Neural cell (in vitro differentiated cells): ENCODE results near the gene CHST11. TPM values are rescaled to one million over a fixed set of nuclear protein-coding genes. Genes with fewer than 3 reads are reported as not detected.

Experiments
- H2AFZ ChIP-seq: fragments of 200-600, 300-800 bp; sonication (generic), shearing (Covaris generic); 2 replicates; pipeline ENCODE4 v1.6.0; 2014; ENCODE audit warnings: low read depth, mild to moderate bottlenecking, antibody characterized with exemption, low read length, moderate library complexity
- H3F3A ChIP-seq: fragments of 200-600 bp; shearing (Covaris generic); 2 replicates; pipeline ENCODE4 v1.6.1; 2016; ENCODE audit warnings: mild to moderate bottlenecking, moderate library complexity, mixed read lengths, antibody characterized with exemption, low read length; ENCODE audit not compliant: insufficient read depth, poor library complexity, severe bottlenecking
- H3K27ac ChIP-seq: fragments of 200-600, 300-800 bp; sonication (generic), shearing (Covaris generic); 2 replicates; pipeline ENCODE4 v1.5.1; 2014; ENCODE audit warnings: mild to moderate bottlenecking, low read length, moderate library complexity
- H3K27me3 ChIP-seq: fragments of 300-800, 200-600 bp; sonication (generic), shearing (Covaris generic); 2 replicates; pipeline ENCODE4 v1.6.0; 2014; ENCODE audit warnings: mild to moderate bottlenecking, low read depth, low read length, moderate library complexity; ENCODE audit not compliant: insufficient read depth
- H3K36me3 ChIP-seq: fragments of 300-800, 200-600 bp; sonication (generic), shearing (Covaris generic); 2 replicates; pipeline ENCODE4 v1.5.1; 2014; ENCODE audit warnings: mild to moderate bottlenecking, antibody characterized with exemption, low read length, moderate library complexity; ENCODE audit not compliant: insufficient read depth
- H3K4me2 ChIP-seq: fragments of 300-800, 200-600 bp; sonication (generic), shearing (Covaris generic); 2 replicates; pipeline ENCODE4 v1.6.0; 2014; ENCODE audit warnings: mild to moderate bottlenecking, low read length
- H3K4me3 ChIP-seq: fragments of 300-800, 200-600 bp; sonication (generic), shearing (Covaris generic); 2 replicates; pipeline ENCODE4 v1.5.1; 2014; ENCODE audit warnings: mild to moderate bottlenecking, low read length, moderate library complexity
- H3K79me2 ChIP-seq: fragments of 200-600 bp; shearing (Covaris generic); replicated peaks from 2 replicates; pipeline ENCODE4 v1.6.0; 2014; ENCODE audit warnings: mild to moderate bottlenecking, low read length, moderate library complexity; ENCODE audit not compliant: insufficient read depth
- H3K9ac ChIP-seq: fragments of 300-800, 200-600 bp; sonication (generic), shearing (Covaris generic); 2 replicates; pipeline ENCODE4 v1.6.1; 2016; ENCODE audit warnings: mild to moderate bottlenecking, low read length, mixed read lengths
- H3K9me2 ChIP-seq: fragments of 200-600 bp; shearing (Covaris generic); 2 replicates; pipeline ENCODE4 v1.6.1; 2016; ENCODE audit warnings: mild to moderate bottlenecking, low read length, mixed read lengths; ENCODE audit not compliant: insufficient read depth
- H3K9me3 ChIP-seq: fragments of 200-600, 300-800 bp; sonication (generic), shearing (Covaris generic); 2 replicates; pipeline ENCODE4 v1.6.1; 2016; ENCODE audit warnings: mild to moderate bottlenecking, mixed run types, low read length, moderate library complexity, mixed read lengths
- H4K20me1 ChIP-seq: fragments of 200-600 bp; shearing (Covaris generic); 2 replicates; pipeline ENCODE4 v1.6.1; 2016; ENCODE audit warnings: mild to moderate bottlenecking, mixed run types; ENCODE audit not compliant: insufficient read depth
- CTCF ChIP-seq: fragments of 450-650 bp; IDR thresholded peaks from 2 replicates; pipeline ENCODE4 v1.5.1; 2014; ENCODE audit warnings: antibody characterized with exemption, mild to moderate bottlenecking, moderate library complexity; ENCODE audit not compliant: poor library complexity, severe bottlenecking
- EP300 ChIP-seq: fragments of 450-650 bp; conservative IDR thresholded peaks from 2 replicates; pipeline ENCODE4 v1.6.1; 2014; ENCODE audit warnings: antibody characterized with exemption, mild to moderate bottlenecking, moderate library complexity; ENCODE audit not compliant: poor library complexity, severe bottlenecking
- EZH2 ChIP-seq: fragments of 200-600, 300-800 bp; shearing (Covaris generic), sonication (generic); IDR thresholded peaks from 2 replicates; pipeline ENCODE4 v1.6.1; 2014; ENCODE audit warnings: antibody characterized with exemption, low read length, borderline replicate concordance, mild to moderate bottlenecking; ENCODE audit not compliant: insufficient read depth, poor library complexity, severe bottlenecking
- MXI1 ChIP-seq: fragments of 450-650 bp; conservative IDR thresholded peaks from 2 replicates; pipeline ENCODE4 v1.6.1; 2014; ENCODE audit warnings: antibody characterized with exemption, mild to moderate bottlenecking; ENCODE audit not compliant: poor library complexity, severe bottlenecking
- POLR2AphosphoS5 ChIP-seq: IDR thresholded peaks from 2 replicates; pipeline ENCODE4 v1.6.1; 2012
- RAD21 ChIP-seq: fragments of 450-650 bp; conservative IDR thresholded peaks from 2 replicates; pipeline ENCODE4 v1.6.1; 2014; ENCODE audit warnings: antibody characterized with exemption, mild to moderate bottlenecking, moderate library complexity
- SMC3 ChIP-seq: fragments of 450-650 bp; conservative IDR thresholded peaks from 2 replicates; pipeline ENCODE4 v1.6.1; 2014; ENCODE audit warnings: antibody characterized with exemption, mild to moderate bottlenecking, moderate library complexity; ENCODE audit not compliant: poor library complexity
- TAF1 ChIP-seq: IDR thresholded peaks from 2 replicates; pipeline ENCODE4 v1.6.1; 2012; ENCODE audit warnings: low read depth
- polyA plus RNA-seq: library from polyadenylated mRNA; depleted of rRNA; stranded (reverse); fragments of >200 nt; gene quantifications from 2 replicates; pipeline ENCODE4 v1.2.3, GENCODE V29; 2014
- TF ChIP-seq, protein P1 (sequence below): IDR thresholded peaks from 2 replicates; pipeline ENCODE4 v1.6.1; 2012; ENCODE audit warnings: borderline replicate concordance

Gene CHST11
- polyA plus RNA-seq, 1 donor from 2014 or later, result 15.0 TPM

DNA sequence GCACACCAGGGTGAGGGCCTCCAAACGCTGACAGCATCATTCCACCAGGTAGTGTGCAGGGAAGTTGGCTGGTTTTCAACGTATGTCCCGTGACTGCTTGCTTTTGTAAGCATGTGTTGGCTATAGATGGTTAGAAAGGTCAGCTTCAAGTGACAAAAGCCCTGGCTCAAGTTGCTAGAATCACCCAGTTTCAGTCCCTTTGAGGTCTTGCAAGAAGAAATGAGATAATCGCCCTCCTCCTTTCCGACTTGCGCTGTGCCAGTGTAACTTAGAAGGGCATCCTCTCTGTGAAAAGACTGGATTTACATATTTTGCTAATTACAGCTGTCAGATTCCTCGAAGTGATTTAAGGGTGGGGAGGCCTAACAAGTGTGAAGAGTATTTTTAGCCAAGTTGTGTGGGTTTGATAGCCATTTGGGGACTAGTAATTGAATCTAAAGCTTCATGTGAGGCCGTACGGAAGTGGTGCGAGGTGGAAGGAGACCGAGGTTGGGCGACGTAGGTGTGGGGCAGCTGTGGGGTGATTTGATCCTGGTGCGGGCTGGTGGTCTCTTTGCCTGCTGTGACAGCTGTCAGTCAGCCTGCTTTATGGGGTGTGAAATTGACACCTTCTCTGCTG is 94.7 kb downstream of the CHST11 start:
- H3K27me3 ChIP-seq, result no peaks in the 10 kb centered on the region
- TF ChIP-seq RAD21, result no peak
- no peak for TF ChIP-seq SMC3
- TF ChIP-seq, protein P1, sequence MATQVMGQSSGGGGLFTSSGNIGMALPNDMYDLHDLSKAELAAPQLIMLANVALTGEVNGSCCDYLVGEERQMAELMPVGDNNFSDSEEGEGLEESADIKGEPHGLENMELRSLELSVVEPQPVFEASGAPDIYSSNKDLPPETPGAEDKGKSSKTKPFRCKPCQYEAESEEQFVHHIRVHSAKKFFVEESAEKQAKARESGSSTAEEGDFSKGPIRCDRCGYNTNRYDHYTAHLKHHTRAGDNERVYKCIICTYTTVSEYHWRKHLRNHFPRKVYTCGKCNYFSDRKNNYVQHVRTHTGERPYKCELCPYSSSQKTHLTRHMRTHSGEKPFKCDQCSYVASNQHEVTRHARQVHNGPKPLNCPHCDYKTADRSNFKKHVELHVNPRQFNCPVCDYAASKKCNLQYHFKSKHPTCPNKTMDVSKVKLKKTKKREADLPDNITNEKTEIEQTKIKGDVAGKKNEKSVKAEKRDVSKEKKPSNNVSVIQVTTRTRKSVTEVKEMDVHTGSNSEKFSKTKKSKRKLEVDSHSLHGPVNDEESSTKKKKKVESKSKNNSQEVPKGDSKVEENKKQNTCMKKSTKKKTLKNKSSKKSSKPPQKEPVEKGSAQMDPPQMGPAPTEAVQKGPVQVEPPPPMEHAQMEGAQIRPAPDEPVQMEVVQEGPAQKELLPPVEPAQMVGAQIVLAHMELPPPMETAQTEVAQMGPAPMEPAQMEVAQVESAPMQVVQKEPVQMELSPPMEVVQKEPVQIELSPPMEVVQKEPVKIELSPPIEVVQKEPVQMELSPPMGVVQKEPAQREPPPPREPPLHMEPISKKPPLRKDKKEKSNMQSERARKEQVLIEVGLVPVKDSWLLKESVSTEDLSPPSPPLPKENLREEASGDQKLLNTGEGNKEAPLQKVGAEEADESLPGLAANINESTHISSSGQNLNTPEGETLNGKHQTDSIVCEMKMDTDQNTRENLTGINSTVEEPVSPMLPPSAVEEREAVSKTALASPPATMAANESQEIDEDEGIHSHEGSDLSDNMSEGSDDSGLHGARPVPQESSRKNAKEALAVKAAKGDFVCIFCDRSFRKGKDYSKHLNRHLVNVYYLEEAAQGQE, result no peak
- TF ChIP-seq POLR2AphosphoS5, result no peak
- no peak for TF ChIP-seq MXI1
- TF ChIP-seq EZH2, result no peak
- TF ChIP-seq TAF1, result no peak
- no peak for TF ChIP-seq CTCF
- no peak for TF ChIP-seq EP300
- no peaks in the 10 kb centered on the region for H3K9me2 ChIP-seq
- H3K4me3 ChIP-seq, result no peak overlapping the region
- H2AFZ ChIP-seq, result no peak overlapping the region
- H4K20me1 ChIP-seq, result no peaks in the 10 kb centered on the region
- H3F3A ChIP-seq, result no peaks in the 10 kb centered on the region
- H3K27ac ChIP-seq, result no peak overlapping the region
- no peaks in the 10 kb centered on the region for H3K9me3 ChIP-seq
- H3K36me3 ChIP-seq, result no peaks in the 10 kb centered on the region
- peaks cover 10% of the 10 kb centered on the region for H3K79me2 ChIP-seq
- no peak overlapping the region for H3K4me2 ChIP-seq
- H3K9ac ChIP-seq, result no peak overlapping the region

DNA sequence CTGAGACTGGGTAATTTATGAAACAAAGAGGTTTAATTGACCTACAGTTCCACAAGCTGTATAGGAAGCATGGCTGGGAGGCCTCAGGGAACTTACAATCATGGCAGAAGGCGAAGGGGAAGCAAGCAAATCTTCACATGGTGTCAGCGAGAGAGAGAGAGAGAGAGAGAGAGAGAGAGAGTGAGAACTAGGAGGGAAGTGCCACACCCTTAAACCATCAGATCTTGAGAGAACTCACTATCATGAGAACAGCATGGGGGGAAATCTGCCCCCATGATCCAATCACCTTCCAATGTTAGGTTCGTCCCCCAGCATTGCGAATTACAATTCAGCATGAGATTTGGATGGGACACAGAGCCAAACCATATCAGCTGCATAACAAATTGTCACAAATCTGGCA is 96.7 kb downstream of the CHST11 start:
- Histone ChIP-seq H3K79me2 (peaks cover 11% of the 10 kb centered on the region), H3K36me3 (no peaks in the 10 kb centered on the region), H3K4me3 (no peak overlapping the region), H3K27ac (no peak overlapping the region), H4K20me1 (no peaks in the 10 kb centered on the region), H2AFZ (no peak overlapping the region), H3K4me2 (no peak overlapping the region), H3K27me3 (no peaks in the 10 kb centered on the region), H3F3A (no peaks in the 10 kb centered on the region), H3K9me3 (no peaks in the 10 kb centered on the region), H3K9ac (no peak overlapping the region), H3K9me2 (no peaks in the 10 kb centered on the region)
- no peak for TF ChIP-seq RAD21
- no peak for TF ChIP-seq MXI1
- no peak for TF ChIP-seq CTCF
- no peak for TF ChIP-seq EP300
- no peak for TF ChIP-seq EZH2
- no peak for TF ChIP-seq SMC3
- TF ChIP-seq POLR2AphosphoS5, result no peak
- TF ChIP-seq, protein P1, result no peak
- no peak for TF ChIP-seq TAF1
